Right atrium auricular region (tissue), 2 donors: Measurements from ENCODE around the gene EPO. TPM values are rescaled to one million over a fixed set of nuclear protein-coding genes. Genes with fewer than 3 reads are reported as not detected.

ENCODE experiments used
- DNase-seq: peaks from one replicate; pipeline ENCODE4 v3.0.0-alpha.2; 2019; ENCODE audit warnings: low spot score
- H3K27ac ChIP-seq, 2 donors: fragments of 200-600 bp; sonication (generic); 1 replicate in 1 of 2; 2 replicates in 1 of 2; pipeline ENCODE4 v1.5.1; 2016 to 2019
- H3K27me3 ChIP-seq, 2 donors: fragments of 200-600 bp; sonication (generic); one replicate each; pipeline versions ENCODE4 v1.5.1 to v1.6.0; 2017 to 2019
- H3K36me3 ChIP-seq: fragments of 200-600 bp; sonication (generic); one replicate; pipeline ENCODE4 v1.5.1; 2016
- H3K4me1 ChIP-seq, 2 donors: fragments of 200-600 bp; sonication (generic); one replicate each; pipeline versions ENCODE4 v1.5.1 to v1.6.0; 2017 to 2019
- H3K4me3 ChIP-seq, 2 donors: fragments of 200-600 bp; sonication (generic); 1 replicate in 1 of 2; 2 replicates in 1 of 2; pipeline ENCODE4 v1.5.1; 2017 to 2019; ENCODE audit warnings: mild to moderate bottlenecking in 1 of 2, moderate library complexity in 1 of 2
- H3K9me3 ChIP-seq, 2 donors: fragments of 200-600 bp; sonication (generic); one replicate each; pipeline ENCODE4 v1.5.1; 2019
- total RNA-seq, 2 donors: library from RNA; depleted of rRNA; stranded (reverse); fragments of >200 nt; gene quantifications; one replicate each; pipeline ENCODE4 v1.1.0, GENCODE V29; 2016
- TF ChIP-seq, protein P1 (sequence below), 2 donors: fragments of 200-600 bp; sonication (generic); IDR thresholded peaks; one replicate each; pipeline ENCODE4 v1.5.1; 2019; ENCODE audit warnings: antibody characterized with exemption in 2 of 2

The EPO gene
- not detected for total RNA-seq

DNA sequence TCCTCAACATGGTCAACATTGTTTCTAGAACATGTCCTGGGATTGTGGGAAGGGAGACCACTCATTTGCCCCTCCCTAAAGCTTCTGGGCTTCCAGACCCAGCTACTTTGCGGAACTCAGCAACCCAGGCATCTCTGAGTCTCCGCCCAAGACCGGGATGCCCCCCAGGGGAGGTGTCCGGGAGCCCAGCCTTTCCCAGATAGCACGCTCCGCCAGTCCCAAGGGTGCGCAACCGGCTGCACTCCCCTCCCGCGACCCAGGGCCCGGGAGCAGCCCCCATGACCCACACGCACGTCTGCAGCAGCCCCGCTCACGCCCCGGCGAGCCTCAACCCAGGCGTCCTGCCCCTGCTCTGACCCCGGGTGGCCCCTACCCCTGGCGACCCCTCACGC lies at the start of gene EPO:
EPO (plus strand) TSS at position 190 of the 392 bp plus-strand sequence. CDS start 513 bp downstream, outside the sequence.
- Histone ChIP-seq H3K27ac (no peak within 1 kb of the TSS), H3K4me3 (peak within 1 kb of the TSS in 1 of 2 donors; percentile 16), H3K36me3 (no peaks in the 10 kb centered on the region), H3K4me1 (peaks cover 0 to 13% of the 10 kb centered on the region in 2 donors), H3K9me3 (no peaks in the 10 kb centered on the region), H3K27me3 (peaks cover 0 to 14% of the 10 kb centered on the region in 2 donors)
- DNase-seq = no peak
- TF ChIP-seq, protein P1, sequence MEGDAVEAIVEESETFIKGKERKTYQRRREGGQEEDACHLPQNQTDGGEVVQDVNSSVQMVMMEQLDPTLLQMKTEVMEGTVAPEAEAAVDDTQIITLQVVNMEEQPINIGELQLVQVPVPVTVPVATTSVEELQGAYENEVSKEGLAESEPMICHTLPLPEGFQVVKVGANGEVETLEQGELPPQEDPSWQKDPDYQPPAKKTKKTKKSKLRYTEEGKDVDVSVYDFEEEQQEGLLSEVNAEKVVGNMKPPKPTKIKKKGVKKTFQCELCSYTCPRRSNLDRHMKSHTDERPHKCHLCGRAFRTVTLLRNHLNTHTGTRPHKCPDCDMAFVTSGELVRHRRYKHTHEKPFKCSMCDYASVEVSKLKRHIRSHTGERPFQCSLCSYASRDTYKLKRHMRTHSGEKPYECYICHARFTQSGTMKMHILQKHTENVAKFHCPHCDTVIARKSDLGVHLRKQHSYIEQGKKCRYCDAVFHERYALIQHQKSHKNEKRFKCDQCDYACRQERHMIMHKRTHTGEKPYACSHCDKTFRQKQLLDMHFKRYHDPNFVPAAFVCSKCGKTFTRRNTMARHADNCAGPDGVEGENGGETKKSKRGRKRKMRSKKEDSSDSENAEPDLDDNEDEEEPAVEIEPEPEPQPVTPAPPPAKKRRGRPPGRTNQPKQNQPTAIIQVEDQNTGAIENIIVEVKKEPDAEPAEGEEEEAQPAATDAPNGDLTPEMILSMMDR (IDR thresholded peaks at IDR 0.05) = no peak

- Histone ChIP-seq H3K9me3 (no peaks in the 10 kb centered on the region), H3K27me3 (no peaks in the 10 kb centered on the region), H3K4me1 (peaks cover 0 to 12% of the 10 kb centered on the region in 2 donors), H3K4me3 (no peak overlapping the region), H3K27ac (no peak overlapping the region), H3K36me3 (peaks cover 5% of the 10 kb centered on the region)
- TF ChIP-seq, protein P1 (IDR thresholded peaks at IDR 0.05) = no peak
- no peak for DNase-seq
These were observed 48.6 kb upstream of the EPO start for GRCh38 chr7:100671353-100672327.

GRCh38 chr7:100673302-100673941 lies 46.8 kb upstream of the EPO start, which contains the start of gene GNB2:
TSS of gene GNB2 (plus strand) at chr7:100673740. CDS start at chr7:100676266, 2,526 bp downstream.
- H3K27ac ChIP-seq = peak within 1 kb of the TSS; percentile 99
- H3K4me3 ChIP-seq = peak within 1 kb of the TSS; percentile 97 to 99
- H3K36me3 ChIP-seq = peaks cover 23% of the 10 kb centered on the region
- peaks cover 0 to 27% of the 10 kb centered on the region in 2 donors for H3K4me1 ChIP-seq
- no peaks in the 10 kb centered on the region for H3K27me3 ChIP-seq
- peak; percentile 99 for DNase-seq
- no peaks in the 10 kb centered on the region for H3K9me3 ChIP-seq
- TF ChIP-seq, protein P1 (IDR thresholded peaks at IDR 0.05) = no peak

GRCh38 chr7:100673942-100674410 lies 46.3 kb upstream of the EPO start:
- TF ChIP-seq, protein P1 (IDR thresholded peaks at IDR 0.05) = peak in 1 of 2 donors; percentile 9
- DNase-seq = no peak
- Histone ChIP-seq H3K36me3 (peaks cover 28% of the 10 kb centered on the region), H3K9me3 (no peaks in the 10 kb centered on the region), H3K27ac (peak overlapping the region; percentile 99), H3K4me1 (peaks cover 0 to 33% of the 10 kb centered on the region in 2 donors), H3K4me3 (peak overlapping the region; percentile 97 to 99), H3K27me3 (no peaks in the 10 kb centered on the region)

DNA sequence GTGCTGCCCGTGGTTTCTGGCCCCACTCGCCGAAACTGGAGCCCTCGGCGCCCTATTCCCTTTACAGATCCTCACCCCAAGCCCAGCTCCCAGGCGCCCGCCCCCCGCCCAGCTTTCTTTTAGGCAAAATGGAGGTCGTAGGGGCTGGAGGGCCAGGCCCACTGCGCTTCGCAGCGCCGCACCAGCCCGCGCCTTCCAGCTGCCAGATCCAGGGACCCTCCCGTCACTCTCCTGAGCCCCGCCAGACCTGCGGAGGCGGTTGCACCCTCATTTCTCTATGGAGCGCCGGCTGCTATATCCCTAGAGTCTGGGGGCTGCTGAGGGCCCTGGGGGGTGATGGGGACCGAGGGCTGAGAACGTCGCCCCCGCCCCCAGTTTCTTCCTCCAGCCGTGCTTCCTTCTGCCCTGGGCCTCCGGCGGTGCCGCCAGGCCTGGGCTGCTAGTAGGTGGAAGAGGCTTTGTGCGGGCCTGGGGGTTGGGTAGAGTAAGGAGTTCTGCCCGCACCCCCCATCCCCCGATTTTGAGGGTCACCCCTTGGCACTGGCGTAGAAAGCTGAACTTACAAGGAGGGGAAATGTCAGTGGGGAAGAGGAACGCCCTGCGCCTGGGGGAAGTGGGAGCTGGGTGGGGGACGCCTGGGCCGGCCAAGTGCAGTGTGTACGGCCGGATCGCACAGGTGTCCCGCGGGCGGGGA lies 45.7 kb upstream of the EPO start:
- Histone ChIP-seq H3K27ac (peak overlapping the region; percentile 99), H3K4me1 (peaks cover 0 to 38% of the 10 kb centered on the region in 2 donors), H3K27me3 (no peaks in the 10 kb centered on the region), H3K36me3 (peaks cover 34% of the 10 kb centered on the region), H3K9me3 (no peaks in the 10 kb centered on the region), H3K4me3 (peak overlapping the region; percentile 97 to 99)
- DNase-seq = no peak
- TF ChIP-seq, protein P1 (IDR thresholded peaks at IDR 0.05) = no peak
